Hematopoietic multipotent progenitor cell treated with erythropoietin and hydrocortisone succinate and interleukin-3 and kit ligand, for 8 days (in vitro differentiated cells): Measurements from ENCODE around the gene CATSPERB.
"Not testable (repeated sequence)": the region's sequence is repeated elsewhere in the genome, so short reads cannot be mapped to it uniquely, and the experiment has no call there.

Experiments used
- DNase-seq: peaks from one replicate; pipeline ENCODE4 v3.0.0-alpha.2; 2015

CATSPERB gene, protein sequence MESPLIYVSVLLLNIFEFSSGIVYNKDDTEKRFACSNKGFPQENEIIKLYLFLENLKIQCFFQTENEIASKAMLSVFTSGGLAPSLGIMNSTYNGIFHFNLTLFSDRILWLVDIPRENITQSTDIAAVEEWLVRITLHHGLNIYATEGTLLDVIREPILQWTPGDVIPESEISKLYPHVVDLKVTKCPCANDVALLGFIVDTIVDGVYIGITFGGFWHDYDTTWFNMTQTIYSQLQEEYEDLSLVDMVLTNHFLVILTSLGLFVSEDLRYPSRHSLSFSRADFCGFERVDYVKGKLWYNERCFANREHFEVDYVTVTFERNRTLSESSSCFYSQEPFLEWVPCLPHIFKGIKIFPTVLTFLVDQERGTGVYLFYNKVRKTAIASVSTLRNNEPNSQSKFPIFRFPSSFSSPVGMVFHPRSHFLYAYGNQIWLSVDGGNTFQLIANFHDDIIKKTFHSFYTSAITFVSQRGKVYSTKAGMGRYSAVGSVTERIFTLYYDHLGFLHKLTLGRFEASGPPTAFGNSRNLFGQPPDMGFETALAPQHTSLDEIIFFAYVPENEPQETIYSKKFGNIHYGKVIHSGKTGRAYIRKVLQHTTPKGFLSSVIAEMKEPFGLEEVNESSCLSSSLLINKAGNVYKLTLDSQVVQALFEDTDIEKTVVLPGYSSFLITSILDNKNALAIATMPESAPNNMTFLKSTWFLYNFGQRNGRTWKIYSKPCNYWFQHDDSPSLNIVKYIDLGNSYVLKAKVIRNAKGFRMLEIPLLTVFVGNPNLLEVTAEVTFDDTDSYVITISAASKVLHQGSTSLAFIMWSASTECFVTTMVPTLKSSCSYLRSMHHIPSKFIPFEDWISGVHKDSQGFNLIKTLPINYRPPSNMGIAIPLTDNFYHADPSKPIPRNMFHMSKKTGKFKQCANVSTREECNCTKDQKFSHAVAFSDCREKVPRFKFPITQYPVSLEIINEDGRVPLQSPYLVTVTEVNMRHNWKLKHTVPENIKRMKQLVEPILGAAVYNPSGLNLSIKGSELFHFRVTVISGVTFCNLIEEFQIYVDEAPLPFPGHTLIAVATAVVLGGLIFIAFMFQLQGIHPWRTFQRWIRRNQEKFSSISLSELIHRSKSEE

DNA sequence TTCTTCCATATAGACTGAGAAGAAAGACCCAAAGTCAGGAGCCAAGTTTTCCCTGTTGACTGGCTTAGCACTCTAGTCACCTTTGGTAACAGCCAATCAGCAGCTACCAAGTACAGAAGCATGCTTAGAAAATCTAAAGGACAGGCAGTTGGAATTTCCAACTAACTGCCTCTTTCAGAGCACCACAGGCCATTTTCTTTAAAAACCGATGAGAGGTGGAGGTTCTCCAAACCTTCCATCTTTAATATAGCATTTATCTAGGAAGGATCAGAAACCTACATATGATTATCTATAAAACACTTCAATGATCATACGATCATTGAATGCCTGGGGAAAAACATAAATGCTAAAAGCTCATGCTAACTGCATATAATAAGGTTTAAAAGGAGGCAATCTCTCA is at the start of gene CATSPERB:
CATSPERB (minus strand) TSS at position 101 of the 400 bp plus-strand sequence. CDS start 2,607 bp downstream, outside the sequence.
- DNase-seq: no peak

DNA sequence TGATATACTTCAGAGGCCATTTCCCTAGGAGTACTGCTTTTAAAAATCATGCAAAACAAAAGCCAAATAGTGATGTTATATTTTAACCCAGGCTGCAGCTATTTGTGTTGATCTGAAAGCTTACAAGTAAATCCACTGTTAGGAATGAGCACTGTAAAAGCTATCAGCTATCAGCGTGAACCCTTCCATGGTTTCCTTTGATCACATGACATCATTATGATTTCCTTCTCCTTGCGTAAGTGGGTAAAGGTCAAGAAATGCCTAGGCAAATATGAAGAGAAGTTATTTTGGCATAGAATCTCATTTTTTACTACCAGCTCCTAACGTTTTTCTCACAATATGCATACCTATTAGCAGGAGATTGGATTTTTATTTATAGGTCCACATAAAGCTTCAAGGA is 48.6 kb upstream of the CATSPERB start:
- DNase-seq: no peak

DNA sequence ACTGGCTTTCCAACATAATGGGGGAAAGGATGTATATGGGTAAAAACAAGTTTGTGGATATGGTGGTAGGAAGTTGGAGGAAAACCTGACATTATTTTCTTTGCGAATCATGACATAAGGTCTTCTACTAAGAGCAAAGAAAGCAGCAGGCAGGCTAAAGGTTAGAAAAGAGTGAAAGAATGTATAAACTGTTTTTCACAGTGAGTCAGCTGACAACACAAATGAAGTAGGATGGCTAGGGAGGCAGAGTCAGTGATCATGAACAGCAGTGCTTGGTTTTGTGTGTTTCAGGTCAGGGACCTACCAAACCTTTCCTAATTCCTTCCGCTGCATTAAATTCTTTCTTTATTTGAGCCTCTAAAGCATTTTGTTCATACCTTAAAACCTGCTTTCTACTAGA is 46.3 kb upstream of the CATSPERB start:
- no peak for DNase-seq

DNA sequence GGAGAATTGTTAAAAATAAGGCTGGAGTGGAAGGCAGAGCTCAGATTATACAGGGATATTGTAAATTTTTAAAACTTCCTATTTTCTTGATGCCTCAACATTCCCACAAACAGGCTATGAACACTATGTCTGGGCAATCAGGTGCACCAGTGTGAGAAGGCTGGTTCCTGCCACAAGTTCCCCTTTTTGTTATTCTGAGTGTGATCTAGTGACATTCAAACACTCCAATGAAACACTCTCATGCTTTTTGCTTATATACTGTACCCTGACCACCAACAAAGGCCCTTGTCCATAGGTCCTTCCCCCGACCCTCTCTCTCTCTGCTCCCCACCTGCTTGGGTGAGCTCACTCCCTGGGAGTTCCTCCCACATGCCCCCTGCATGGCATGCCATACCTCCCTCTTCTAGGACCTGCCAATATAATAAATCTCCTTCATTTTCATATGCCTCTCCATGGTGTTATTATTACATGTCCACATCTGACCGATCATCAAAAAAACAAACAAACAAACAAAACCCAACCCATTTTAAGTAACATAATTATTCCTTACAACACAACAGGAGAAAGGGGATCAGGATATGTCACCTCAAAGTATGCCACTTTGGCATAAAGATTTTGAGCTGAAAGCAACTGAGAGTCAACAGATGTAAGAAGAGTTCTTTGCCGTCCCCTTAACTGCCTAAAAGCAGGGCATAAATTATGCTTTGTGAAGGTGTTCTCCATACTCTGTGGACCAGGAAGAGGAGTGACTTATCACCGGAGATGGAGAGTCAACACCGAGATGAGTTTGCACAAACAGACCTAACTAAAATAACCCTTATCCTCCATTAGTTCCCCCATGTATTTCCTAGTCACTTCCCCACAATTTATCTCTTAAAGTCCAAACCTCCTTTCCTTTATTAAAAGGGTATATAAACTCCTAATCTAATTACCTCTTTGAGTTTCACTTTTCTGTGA is 42.5 kb upstream of the CATSPERB start:
- no peak for DNase-seq

DNA sequence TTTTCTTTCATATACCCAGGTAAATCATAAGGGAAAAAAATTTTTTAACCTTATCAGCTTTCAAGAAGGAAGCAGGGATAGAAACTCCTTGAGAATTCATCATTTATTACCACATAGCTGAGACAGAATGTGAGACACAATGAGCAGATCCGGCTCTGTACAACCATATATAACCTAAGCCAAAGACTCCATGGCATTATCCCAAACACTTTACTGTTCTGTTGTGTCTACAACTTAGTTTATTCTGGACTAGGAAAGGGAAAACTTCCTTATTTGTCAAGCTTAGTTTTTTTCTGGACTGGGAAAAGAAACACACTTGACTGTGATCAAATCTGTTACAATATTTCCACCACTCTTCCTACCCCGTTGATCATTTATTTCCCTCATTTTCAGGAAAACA is 38.3 kb upstream of the CATSPERB start:
- DNase-seq: no peak

DNA sequence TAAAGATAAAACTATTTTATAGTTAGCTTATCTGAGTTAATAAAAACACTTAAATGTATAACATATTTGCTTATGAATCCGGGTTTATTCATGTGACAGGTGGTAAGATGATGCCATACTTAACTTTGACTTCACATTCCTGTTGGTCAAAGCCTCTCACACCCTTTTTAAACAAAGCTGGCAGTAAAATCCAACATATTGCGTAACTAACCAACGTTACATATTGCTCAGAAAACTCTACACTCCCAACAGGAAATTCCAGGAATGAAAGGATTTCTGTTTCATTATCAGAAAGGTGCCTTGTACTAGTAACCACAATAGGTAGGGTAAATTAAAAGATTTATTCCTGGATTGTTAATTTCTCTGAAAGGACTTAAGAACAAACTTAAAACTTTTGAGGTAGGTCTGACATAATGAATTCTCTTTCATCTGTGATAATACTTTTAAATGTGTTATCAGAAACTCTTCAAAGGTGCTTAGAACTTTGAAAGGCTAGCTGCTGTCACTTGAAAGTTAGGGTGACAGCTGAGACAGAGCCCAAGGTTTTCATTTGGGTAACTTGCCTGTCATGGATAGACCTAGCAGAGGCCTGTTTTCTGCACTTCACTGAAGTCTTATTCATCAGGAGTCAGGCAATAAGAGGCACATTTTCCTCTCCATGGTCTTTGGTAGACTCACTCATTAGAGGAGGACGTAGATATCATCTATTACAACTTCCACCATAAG is 23.8 kb upstream of the CATSPERB start:
- DNase-seq: no peak

DNA sequence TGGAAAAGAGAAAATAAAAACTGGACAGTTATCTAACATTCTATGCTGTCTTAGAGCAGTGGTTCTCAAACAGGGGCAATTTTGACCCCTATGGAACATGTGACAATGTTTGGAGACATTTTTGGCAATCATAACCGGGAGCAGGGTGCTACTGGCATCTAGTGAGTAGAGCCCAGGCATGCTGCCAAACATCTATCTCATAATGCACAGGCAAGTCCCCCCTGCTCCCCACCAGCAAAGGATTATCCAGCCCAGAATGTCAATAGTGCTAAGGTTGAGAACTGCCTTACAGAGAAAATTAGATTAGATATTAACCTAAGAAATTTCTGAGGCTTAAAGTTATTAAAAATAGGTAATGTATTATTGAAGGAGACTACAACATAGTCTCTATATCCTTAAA is 22.9 kb upstream of the CATSPERB start:
- DNase-seq: no peak

DNA sequence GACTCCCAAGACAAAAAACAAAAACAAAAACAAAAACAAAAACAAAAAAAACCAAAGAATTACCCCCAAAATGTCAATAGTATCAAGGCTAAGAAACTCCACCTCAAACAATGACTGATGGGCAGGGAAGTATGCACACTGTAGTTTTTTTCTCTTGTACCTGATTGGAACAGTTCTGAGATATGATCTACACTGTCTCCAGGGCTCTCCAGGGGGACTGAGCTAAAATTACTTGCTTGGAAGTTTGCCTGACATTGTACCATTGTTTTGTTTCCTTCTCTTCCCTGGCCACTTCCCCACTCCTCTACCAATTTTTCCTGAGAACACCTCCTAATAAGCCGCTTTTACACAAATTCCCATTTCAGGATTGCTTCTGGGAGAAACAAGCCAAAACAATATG is 22.3 kb upstream of the CATSPERB start:
- no peak for DNase-seq

DNA sequence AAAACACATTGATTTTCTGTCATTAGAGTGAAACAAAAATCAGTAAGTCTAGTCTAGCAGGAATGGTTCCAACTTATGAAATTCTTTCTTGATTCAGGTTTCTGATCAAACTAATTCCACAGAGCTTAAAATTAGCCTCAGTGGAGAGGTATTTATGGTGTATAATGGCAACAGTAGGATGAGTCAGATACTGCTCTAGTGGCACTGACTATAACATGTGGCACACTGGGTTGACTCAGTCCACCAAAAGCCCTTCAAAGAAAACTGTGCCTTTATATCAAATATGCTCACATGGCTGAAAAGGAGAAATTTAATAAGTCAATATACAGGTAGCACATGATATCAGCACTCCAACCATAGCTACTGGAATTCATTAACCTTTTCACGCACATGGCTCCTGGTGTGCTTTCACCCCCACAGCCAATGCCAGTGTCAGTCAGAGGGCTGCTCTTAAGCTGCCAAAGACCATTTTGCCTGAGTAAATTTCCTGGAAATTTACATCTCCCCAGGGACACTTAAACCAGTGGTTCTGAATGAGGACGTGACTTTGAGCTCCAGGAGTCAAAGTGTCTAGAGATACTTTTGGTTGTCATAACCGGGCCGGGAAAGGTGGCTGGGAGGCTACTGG is 21.7 kb upstream of the CATSPERB start:
- no peak for DNase-seq

DNA sequence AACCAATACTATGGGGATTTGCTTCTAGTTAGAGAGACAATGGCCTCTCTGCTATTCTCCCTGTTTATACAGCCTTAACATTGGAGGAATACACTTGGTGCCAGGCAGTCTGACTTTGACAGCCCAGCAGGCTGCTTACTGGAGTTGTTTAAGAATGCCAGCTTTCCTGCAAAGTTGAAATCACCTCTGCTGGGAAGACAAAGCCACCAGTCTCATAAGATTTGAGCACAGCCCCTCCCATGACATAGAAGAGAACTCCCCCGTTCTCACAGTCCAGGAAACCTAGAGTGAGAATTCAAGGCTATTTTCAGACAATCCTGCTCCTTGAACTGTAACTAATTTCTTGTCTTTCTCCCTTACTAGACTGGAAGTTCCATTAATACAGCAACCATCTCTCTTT is 21.1 kb upstream of the CATSPERB start:
- no peak for DNase-seq

DNA sequence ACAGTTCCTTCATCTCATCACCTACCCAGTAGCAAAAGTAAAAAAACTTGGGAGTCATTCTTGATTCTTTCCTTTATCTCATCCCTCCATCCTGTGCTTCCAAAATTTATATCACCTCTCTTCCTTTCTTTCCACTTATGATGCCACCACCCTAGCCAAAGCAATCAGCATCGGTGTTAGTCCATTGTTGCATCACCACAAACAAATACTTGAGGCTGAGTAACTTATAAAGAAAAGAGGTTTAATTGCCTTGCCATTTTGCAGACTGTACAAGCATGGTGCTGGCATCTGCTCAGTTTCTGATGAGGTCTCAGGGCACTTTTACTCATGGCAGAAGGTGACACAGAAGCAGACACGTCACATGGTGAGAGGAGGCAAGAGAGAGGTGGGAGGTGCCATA is 19.8 kb upstream of the CATSPERB start:
- no peak for DNase-seq

DNA sequence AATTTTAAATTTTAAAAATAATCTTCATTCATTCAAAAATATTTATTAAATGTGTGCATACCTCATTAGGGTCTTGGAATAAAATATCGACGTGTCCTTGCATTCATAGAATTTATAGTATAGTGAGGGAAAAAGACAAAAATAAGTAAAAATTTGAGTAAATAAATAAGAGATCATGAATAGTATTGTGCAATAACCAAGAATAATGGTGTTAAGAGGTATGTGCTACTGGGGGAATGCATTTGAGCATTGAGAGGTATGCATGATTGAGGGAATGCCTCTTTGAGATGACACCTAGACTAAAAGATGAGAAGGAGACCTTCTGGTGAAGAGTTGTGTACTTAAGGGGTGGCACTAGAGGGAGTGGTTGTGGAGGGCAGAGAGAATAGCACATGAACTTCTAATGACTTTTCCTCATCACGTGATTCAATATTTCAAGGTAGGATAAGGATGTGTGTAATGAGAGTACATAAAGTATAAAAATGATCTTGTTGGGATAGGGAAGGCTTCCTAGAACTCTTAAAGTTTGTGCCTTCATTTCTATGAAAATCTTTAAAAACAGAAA is 18.8 kb upstream of the CATSPERB start:
- DNase-seq: no peak

DNA sequence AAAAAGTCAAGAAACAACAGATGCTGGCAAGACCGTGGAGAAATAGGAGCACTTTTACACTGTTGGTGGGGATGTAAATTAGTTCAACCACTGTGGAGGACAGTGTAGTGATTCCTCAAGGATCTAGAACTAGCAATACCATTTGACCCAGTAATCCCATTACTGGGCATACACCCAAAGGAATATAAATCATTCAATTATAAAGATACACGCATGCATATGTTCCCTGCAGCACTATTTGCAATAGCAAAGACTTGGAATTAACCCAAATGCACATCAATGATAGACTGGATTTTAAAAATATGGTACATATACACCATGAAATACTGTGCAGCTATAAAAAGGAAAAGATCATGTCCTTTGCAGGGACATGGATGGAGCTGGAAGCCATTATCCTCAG is 18.0 kb upstream of the CATSPERB start:
- no peak for DNase-seq

DNA sequence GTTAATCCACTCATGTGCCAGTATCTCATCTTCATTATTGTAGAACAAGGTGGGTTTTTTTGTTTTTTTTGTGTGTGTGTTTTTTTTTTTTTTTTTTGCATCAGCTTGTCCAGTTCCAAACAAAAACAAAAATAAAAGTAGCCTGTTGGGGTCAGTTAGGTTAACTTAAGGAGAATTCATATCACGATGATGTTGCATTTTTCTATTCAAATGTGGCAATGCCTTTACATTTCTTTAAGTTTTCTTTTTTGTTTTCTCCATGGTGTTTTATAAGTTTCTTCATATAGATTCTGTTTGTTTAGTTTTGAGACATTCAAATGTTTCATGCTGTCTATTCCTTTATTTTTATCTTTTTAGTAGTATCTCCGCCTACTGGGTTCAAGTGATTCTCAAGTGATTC is 16.2 kb upstream of the CATSPERB start:
- DNase-seq: no peak

DNA sequence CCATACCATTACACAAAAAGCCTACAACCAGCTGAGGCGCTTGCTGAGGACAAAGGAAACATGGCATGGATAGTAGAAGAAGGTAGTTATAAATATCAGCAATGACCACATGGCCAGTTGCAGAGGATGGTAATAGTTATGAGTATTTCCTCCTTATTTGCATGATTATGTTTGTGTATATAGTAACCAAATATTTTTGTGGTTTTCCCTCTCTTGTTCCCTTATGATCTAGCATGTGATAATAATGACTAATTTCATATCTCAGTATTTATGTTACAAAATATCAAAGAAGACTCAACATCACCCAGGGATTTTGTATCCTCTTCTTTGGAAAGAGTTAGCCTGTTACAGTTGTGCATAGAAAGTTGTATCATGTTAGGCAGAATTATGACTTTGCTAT is 13.5 kb upstream of the CATSPERB start:
- DNase-seq: no peak

DNA sequence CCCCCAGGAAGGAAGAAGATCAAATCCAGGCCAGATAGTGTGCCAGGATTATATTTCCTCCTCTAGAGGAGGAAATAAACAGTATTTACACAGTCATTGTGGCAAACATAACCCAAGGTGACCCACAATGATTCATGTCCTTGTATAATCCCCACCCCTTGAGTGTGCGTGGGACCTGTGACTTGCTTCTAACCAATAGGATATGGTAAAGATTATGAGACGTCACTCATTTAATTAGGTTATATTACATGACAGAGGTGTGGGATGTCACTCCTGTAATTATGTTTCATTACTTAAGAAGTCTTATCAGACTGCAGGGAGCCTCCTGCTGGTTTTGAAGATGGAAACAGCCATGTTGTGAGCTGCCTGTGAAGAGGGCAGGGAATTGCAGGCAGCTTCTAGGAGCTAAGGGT is 12.2 kb upstream of the CATSPERB start:
- DNase-seq: no peak

DNA sequence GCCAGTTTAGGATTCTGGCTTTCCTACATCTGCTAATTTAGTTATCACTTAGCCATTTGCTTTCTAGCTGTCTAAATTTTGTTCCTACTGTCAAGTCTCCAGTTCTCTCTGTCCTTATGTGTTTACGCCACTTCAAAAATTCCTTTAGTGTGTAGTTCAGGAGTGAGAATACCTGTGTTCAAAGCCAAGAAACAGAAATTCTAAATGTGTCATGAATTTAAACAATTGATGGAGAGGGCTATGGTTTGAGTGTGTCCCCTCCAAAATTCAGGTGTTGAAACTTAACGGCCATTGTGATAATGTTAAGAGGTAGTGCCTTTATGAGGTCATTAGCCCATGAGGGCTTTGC is 11.4 kb upstream of the CATSPERB start:
- DNase-seq: no peak

DNA sequence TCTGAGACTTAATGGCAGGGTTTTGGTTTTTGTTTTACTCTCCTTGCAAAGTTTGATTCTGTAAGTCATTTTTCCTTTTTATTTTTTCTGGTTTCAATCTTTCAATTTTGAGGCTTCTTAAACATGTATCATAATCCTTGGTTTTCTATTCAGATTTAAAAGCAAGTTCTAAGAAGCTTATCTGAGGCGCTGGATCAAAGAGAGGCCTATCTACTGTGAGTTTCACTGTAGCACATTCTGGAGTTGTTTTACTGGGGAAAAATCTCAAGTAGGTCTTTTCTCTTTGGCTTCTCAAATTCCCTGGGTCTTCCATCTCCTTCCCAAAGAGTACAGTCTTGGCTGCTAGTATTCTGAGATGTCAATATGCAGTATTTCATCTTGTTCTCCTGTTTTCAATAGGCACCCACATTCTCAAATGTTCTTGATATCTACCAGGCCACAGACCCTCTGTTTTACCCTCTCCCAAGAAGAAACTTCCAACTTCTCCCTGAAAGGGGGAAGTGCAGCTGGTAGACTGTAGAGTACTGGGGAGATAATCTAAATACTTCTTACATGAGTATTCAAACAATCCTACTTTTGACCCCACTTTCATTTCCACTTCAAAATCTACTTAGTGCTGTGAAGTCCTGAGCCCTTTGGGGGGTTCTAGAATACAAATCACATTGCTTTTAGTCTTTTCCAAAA is 10.9 kb upstream of the CATSPERB start:
- DNase-seq: no peak

DNA sequence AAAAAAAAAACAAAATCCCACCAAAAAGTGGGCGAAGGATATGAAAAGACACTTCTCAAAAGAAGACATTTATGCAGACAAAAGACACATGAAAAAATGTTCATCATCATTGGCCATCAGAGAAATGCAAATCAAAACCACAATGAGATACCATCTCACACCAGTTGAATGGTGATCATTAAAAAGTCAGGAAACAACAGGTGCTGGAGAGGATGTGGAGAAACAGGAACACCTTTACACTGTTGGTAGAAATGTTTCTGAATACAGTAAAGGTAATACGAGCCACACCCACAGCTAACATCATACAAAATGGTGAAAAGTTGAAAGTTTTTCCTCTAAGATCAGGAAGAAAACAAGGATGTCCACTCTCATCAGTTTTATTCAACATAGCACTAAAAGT is 8.0 kb upstream of the CATSPERB start:
- DNase-seq: not testable (repeated sequence)

DNA sequence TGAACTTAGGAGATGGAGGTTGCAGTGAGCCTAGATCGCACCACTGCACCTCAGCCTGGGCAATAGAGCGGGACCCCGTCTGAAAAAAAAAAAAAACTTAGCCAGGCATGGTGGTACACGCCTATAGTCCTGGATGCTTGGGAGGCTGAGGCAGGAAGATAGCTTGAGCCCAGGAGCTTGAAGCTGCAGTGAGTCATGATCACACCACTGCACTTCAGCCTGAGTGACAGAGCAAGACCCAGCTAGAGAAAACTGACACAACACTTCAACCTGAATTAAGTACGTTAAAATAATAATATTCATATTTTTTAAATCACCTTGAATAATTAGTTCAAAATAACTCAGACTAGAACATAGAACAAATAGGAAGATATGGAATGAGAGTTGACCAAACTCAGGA is 5.7 kb upstream of the CATSPERB start:
- DNase-seq: no peak
